Activated B cell treated with CpG ODN at 0.5 μM for 24 hours (primary cell): Measurements from ENCODE around the gene HGD. TPM values are rescaled to one million over a fixed set of nuclear protein-coding genes. Genes with fewer than 3 reads are reported as not detected.

ENCODE experiments used
- ATAC-seq: fragments of 200-7000 bp; cut with Tn5 transposase; one replicate; pipeline ENCODE4 v1.10.0; 2021; ENCODE audit warnings: low read depth, mild to moderate bottlenecking, moderate library complexity
- CTCF ChIA-PET: fragments of 350-600 bp; sonication (Branson Sonifier 250); formaldehyde crosslinking; loops from one replicate; lab custom pipeline; 2021; ENCODE audit warnings: antibody characterized with exemption; lab: Charles Lee
- POLR2A ChIA-PET: fragments of 350-600 bp; sonication (Branson Sonifier 250); formaldehyde crosslinking; loops from one replicate; lab custom pipeline; 2021; ENCODE audit warnings: antibody characterized with exemption; lab: Charles Lee
- DNase-seq: peaks from one replicate; pipeline ENCODE4 v3.0.0; 2022
- H3K27ac Mint-ChIP-seq: one replicate; pipeline ENCODE4 v1.8.0; 2020; ENCODE audit warnings: mixed read lengths
- H3K27me3 Mint-ChIP-seq: one replicate; pipeline ENCODE4 v1.8.0; 2021; ENCODE audit warnings: mixed read lengths
- H3K36me3 Mint-ChIP-seq: one replicate; pipeline ENCODE4 v1.8.0; 2021; ENCODE audit warnings: low read depth, mixed read lengths
- H3K4me1 Mint-ChIP-seq: one replicate; pipeline ENCODE4 v1.8.0; 2021; ENCODE audit warnings: mixed read lengths
- H3K4me3 Mint-ChIP-seq: one replicate; pipeline ENCODE4 v1.8.0; 2020; ENCODE audit warnings: mild to moderate bottlenecking, mixed read lengths
- H3K9me3 Mint-ChIP-seq: one replicate; pipeline ENCODE4 v1.8.0; 2020; ENCODE audit warnings: mixed read lengths
- CTCF ChIP-seq: fragments of 200-600 bp; IDR thresholded peaks from one replicate; pipeline ENCODE4 v1.8.0; 2022; ENCODE audit warnings: antibody characterized with exemption, mild to moderate bottlenecking
- intact Hi-C: fragments of 100-400 bp; cut with micrococcal nuclease; formaldehyde crosslinking; loops from one replicate; pipeline ENCODE4 v1.15.1; 2024
- total RNA-seq: library from RNA; stranded (reverse); gene quantifications from 2 replicates; pipeline ENCODE4 v1.2.3, GENCODE V29; 2022

The HGD gene
- total RNA-seq, 1 donor from 2014 or later, result 1.0 TPM

GRCh38 chr3:120637851-120638559 lies 44.0 kb downstream of the HGD start:
- CTCF ChIA-PET, result no interaction called here
- no peaks in the 10 kb centered on the region for H3K9me3 Mint-ChIP-seq
- DNase-seq (no peak), ATAC-seq (no peak)
- H3K27me3 Mint-ChIP-seq, result peaks cover 1% of the 10 kb centered on the region
- no peaks in the 10 kb centered on the region for H3K36me3 Mint-ChIP-seq
- POLR2A ChIA-PET, result no interaction called here
- TF ChIP-seq CTCF, result no peak
- intact Hi-C loops, result no loop called here
- no peak overlapping the region for H3K27ac Mint-ChIP-seq
- no peaks in the 10 kb centered on the region for H3K4me1 Mint-ChIP-seq
- H3K4me3 Mint-ChIP-seq, result no peak overlapping the region

- ATAC-seq (no peak), DNase-seq (no peak)
- Mint-ChIP-seq H3K27ac (no peak overlapping the region), H3K4me3 (no peak overlapping the region), H3K36me3 (no peaks in the 10 kb centered on the region), H3K9me3 (no peaks in the 10 kb centered on the region), H3K27me3 (no peaks in the 10 kb centered on the region), H3K4me1 (no peaks in the 10 kb centered on the region)
- intact Hi-C loops, result no loop called here
- TF ChIP-seq CTCF, result no peak
- ChIA-PET CTCF (no interaction called here), POLR2A (no interaction called here)
Observed at GRCh38 chr3:120636795-120637401, 45.1 kb downstream of the HGD start.

- Mint-ChIP-seq H3K9me3 (peaks cover 9% of the 10 kb centered on the region), H3K4me3 (no peak overlapping the region), H3K27me3 (peaks cover 2% of the 10 kb centered on the region), H3K4me1 (no peaks in the 10 kb centered on the region), H3K36me3 (no peaks in the 10 kb centered on the region), H3K27ac (no peak overlapping the region)
- no peak for TF ChIP-seq CTCF
- ChIA-PET POLR2A (no interaction called here), CTCF (no interaction called here)
- DNase-seq (no peak), ATAC-seq (no peak)
- intact Hi-C loops, result no loop called here
Observed at GRCh38 chr3:120634539-120634938, 47.5 kb downstream of the HGD start.

GRCh38 chr3:120625159-120625586 lies 56.9 kb downstream of the HGD start:
- DNase-seq (no peak), ATAC-seq (no peak)
- no peak overlapping the region for H3K4me3 Mint-ChIP-seq
- H3K4me1 Mint-ChIP-seq, result no peaks in the 10 kb centered on the region
- no peak for TF ChIP-seq CTCF
- peaks cover 6% of the 10 kb centered on the region for H3K27me3 Mint-ChIP-seq
- ChIA-PET POLR2A (no interaction called here), CTCF (no interaction called here)
- no peaks in the 10 kb centered on the region for H3K36me3 Mint-ChIP-seq
- H3K9me3 Mint-ChIP-seq, result peaks cover 21% of the 10 kb centered on the region
- H3K27ac Mint-ChIP-seq, result no peak overlapping the region
- intact Hi-C loops, result no loop called here

- Mint-ChIP-seq H3K9me3 (peaks cover 16% of the 10 kb centered on the region), H3K27me3 (peaks cover 5% of the 10 kb centered on the region), H3K4me1 (no peaks in the 10 kb centered on the region), H3K4me3 (no peak overlapping the region), H3K36me3 (no peaks in the 10 kb centered on the region), H3K27ac (no peak overlapping the region)
- intact Hi-C loops, result no loop called here
- no peak for TF ChIP-seq CTCF
- DNase-seq (no peak), ATAC-seq (no peak)
- POLR2A ChIA-PET, result no interaction called here
- CTCF ChIA-PET, result no interaction called here
Observed at GRCh38 chr3:120623727-120624093, 58.3 kb downstream of the HGD start.
